Tibial nerve (tissue), 4 donors: ENCODE measurements around the gene KCNT2. TPM values are rescaled to one million over a fixed set of nuclear protein-coding genes. Genes with fewer than 3 reads are reported as not detected.

ENCODE experiments used
- DNase-seq, 2 donors: peaks; one replicate each; pipeline ENCODE4 v3.0.0-alpha.2; 2019; ENCODE audit warnings: low spot score in 2 of 2
- H3K27ac ChIP-seq, 4 donors: fragments of 200-600 bp; sonication (generic) in 3 of 4; one replicate each; pipeline ENCODE4 v1.5.1; 2017 to 2019; ENCODE audit warnings: mild to moderate bottlenecking in 1 of 4
- H3K27me3 ChIP-seq, 2 donors: fragments of 200-600 bp; sonication (generic) in 1 of 2; one replicate each; pipeline versions ENCODE4 v1.5.1 to v1.6.0; 2017 to 2019
- H3K36me3 ChIP-seq, 3 donors: fragments of 200-600 bp; sonication (generic); one replicate each; pipeline ENCODE4 v1.5.1; 2018 to 2019
- H3K4me1 ChIP-seq, 4 donors: fragments of 200-600 bp; sonication (generic) in 3 of 4; one replicate each; pipeline ENCODE4 v1.5.1; 2017 to 2019
- H3K4me3 ChIP-seq, 4 donors: fragments of 200-600 bp; sonication (generic) in 3 of 4; one replicate each; pipeline ENCODE4 v1.5.1; 2017 to 2019; ENCODE audit warnings: mild to moderate bottlenecking in 1 of 4, moderate library complexity in 1 of 4
- H3K9me3 ChIP-seq, 4 donors: fragments of 200-600 bp; sonication (generic) in 3 of 4; one replicate each; pipeline ENCODE4 v1.5.1; 2017 to 2019
- CTCF ChIP-seq, 5 experiments: fragments of 200-600 bp in 3 of 5; fragments of 450-650 bp in 2 of 5; sonication (generic) in 3 of 5; IDR thresholded peaks; one replicate each; pipeline ENCODE4 v1.5.1; 2016 to 2019; ENCODE audit warnings: antibody characterized with exemption in 5 of 5, mild to moderate bottlenecking in 3 of 5, moderate library complexity in 2 of 5
- EP300 ChIP-seq, 2 donors: sonication (generic); formaldehyde crosslinking; IDR thresholded peaks; one replicate each; pipeline ENCODE4 v1.6.1; 2017; ENCODE audit warnings: antibody characterized with exemption in 2 of 2, mild to moderate bottlenecking in 1 of 2
- POLR2A ChIP-seq, 2 donors: fragments of 450-650 bp; IDR thresholded peaks; one replicate each; pipeline ENCODE4 v1.6.1; 2017; ENCODE audit warnings: antibody characterized with exemption in 2 of 2, mild to moderate bottlenecking in 2 of 2, moderate library complexity in 2 of 2
- WGBS, 2 donors: methylation state at CpG; one replicate each; pipeline ENCODE4 v1.1.5; 2018; 5-methylcytosine and 5-hydroxymethylcytosine counted together
- total RNA-seq, 4 donors: library from RNA; depleted of rRNA; stranded (reverse); fragments of >200 nt; gene quantifications; one replicate each; pipeline ENCODE4 v1.1.0, GENCODE V29; 2016

KCNT2 gene
- total RNA-seq, 4 donors from 2014 or later = 8.0 to 9.9 (median 8.6) TPM

- H3K4me3 ChIP-seq = no peak overlapping the region
- no peak for DNase-seq
- no peak overlapping the region for H3K27ac ChIP-seq
- no peaks in the 10 kb centered on the region for H3K27me3 ChIP-seq
- no peaks in the 10 kb centered on the region for H3K9me3 ChIP-seq
- no peaks in the 10 kb centered on the region for H3K4me1 ChIP-seq
- no peaks in the 10 kb centered on the region for H3K36me3 ChIP-seq
- no peak for TF ChIP-seq EP300 (IDR thresholded peaks at IDR 0.05)
- no peak for TF ChIP-seq CTCF (IDR thresholded peaks at IDR 0.05)
- no peak for TF ChIP-seq POLR2A (IDR thresholded peaks at IDR 0.05)
These were observed 158.8 kb downstream of the KCNT2 start for GRCh38 chr1:196449460-196449859.

GRCh38 chr1:196445775-196446174, 162.5 kb downstream of the KCNT2 start:
- no peaks in the 10 kb centered on the region for H3K9me3 ChIP-seq
- H3K27me3 ChIP-seq = no peaks in the 10 kb centered on the region
- H3K4me3 ChIP-seq = no peak overlapping the region
- WGBS, 2 donors = 91 to 93% methylated on average over 1 of the region's 1 CpG
- H3K36me3 ChIP-seq = no peaks in the 10 kb centered on the region
- no peaks in the 10 kb centered on the region for H3K4me1 ChIP-seq
- TF ChIP-seq POLR2A (IDR thresholded peaks at IDR 0.05) (no peak), EP300 (IDR thresholded peaks at IDR 0.05) (no peak)
- no peak for DNase-seq
- H3K27ac ChIP-seq = no peak overlapping the region

- no peak for DNase-seq
- no peak overlapping the region for H3K4me3 ChIP-seq
- no peak overlapping the region for H3K27ac ChIP-seq
- H3K9me3 ChIP-seq = no peaks in the 10 kb centered on the region
- H3K4me1 ChIP-seq = no peaks in the 10 kb centered on the region
- no peak for TF ChIP-seq EP300 (IDR thresholded peaks at IDR 0.05)
- TF ChIP-seq CTCF (IDR thresholded peaks at IDR 0.05) = no peak
- TF ChIP-seq POLR2A (IDR thresholded peaks at IDR 0.05) = no peak
- no peaks in the 10 kb centered on the region for H3K27me3 ChIP-seq
- no peaks in the 10 kb centered on the region for H3K36me3 ChIP-seq
These were observed 163.6 kb downstream of the KCNT2 start for GRCh38 chr1:196444634-196445033.

GRCh38 chr1:196442366-196442765, 165.9 kb downstream of the KCNT2 start:
- 95% methylated on average over 3 of the region's 3 CpGs for WGBS, 2 donors
- TF ChIP-seq EP300 (IDR thresholded peaks at IDR 0.05) = no peak
- no peak for TF ChIP-seq POLR2A (IDR thresholded peaks at IDR 0.05)
- no peak for TF ChIP-seq CTCF (IDR thresholded peaks at IDR 0.05)
- Histone ChIP-seq H3K9me3 (no peaks in the 10 kb centered on the region), H3K4me1 (no peaks in the 10 kb centered on the region), H3K27me3 (no peaks in the 10 kb centered on the region), H3K4me3 (no peak overlapping the region), H3K27ac (no peak overlapping the region), H3K36me3 (no peaks in the 10 kb centered on the region)
- no peak for DNase-seq

- H3K36me3 ChIP-seq = no peaks in the 10 kb centered on the region
- 73 to 92% methylated on average over 1 of the region's 1 CpG for WGBS, 2 donors
- H3K27me3 ChIP-seq = no peaks in the 10 kb centered on the region
- H3K4me1 ChIP-seq = no peaks in the 10 kb centered on the region
- no peak overlapping the region for H3K4me3 ChIP-seq
- TF ChIP-seq POLR2A (IDR thresholded peaks at IDR 0.05) (no peak), EP300 (IDR thresholded peaks at IDR 0.05) (no peak), CTCF (IDR thresholded peaks at IDR 0.05) (no peak)
- H3K9me3 ChIP-seq = no peaks in the 10 kb centered on the region
- no peak overlapping the region for H3K27ac ChIP-seq
- DNase-seq = no peak
These were observed 167.5 kb downstream of the KCNT2 start for GRCh38 chr1:196440711-196441110.

GRCh38 chr1:196438329-196438728, 169.9 kb downstream of the KCNT2 start:
- H3K9me3 ChIP-seq = no peaks in the 10 kb centered on the region
- H3K4me3 ChIP-seq = no peak overlapping the region
- no peaks in the 10 kb centered on the region for H3K27me3 ChIP-seq
- WGBS, 2 donors = 18 to 22% methylated on average over 2 of the region's 2 CpGs
- no peaks in the 10 kb centered on the region for H3K4me1 ChIP-seq
- DNase-seq = no peak
- no peak overlapping the region for H3K27ac ChIP-seq
- no peaks in the 10 kb centered on the region for H3K36me3 ChIP-seq
- TF ChIP-seq EP300 (IDR thresholded peaks at IDR 0.05) = no peak
- TF ChIP-seq CTCF (IDR thresholded peaks at IDR 0.05) = no peak
- no peak for TF ChIP-seq POLR2A (IDR thresholded peaks at IDR 0.05)
